ENCODE data around the gene ZRANB1.
A peak's percentile ranks its signal among the peaks of the same experiment; 100 is the strongest.

Gene ZRANB1

DNA sequence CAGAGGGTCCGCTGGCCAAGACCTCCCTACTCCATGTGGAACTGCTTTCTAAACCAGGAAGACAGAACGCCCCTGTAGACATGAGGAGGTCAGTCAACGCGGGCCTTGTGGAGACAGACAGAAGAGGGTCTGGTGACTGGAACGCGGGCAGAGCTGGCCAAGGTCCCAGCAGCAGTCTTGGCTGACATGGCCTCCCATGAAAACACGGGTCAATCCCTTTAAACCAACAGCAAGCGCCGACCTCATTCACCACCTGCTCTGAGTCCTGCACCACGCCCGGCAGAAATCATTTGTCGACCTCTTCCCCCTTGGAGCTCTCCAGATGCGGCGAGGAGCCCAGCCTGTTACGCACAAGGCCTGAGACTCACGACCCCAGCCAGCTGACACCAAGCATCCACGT is 78.5 kb downstream of the ZRANB1 start:
- no peak for DNase-seq (ENCODE audit: low spot score)

DNA sequence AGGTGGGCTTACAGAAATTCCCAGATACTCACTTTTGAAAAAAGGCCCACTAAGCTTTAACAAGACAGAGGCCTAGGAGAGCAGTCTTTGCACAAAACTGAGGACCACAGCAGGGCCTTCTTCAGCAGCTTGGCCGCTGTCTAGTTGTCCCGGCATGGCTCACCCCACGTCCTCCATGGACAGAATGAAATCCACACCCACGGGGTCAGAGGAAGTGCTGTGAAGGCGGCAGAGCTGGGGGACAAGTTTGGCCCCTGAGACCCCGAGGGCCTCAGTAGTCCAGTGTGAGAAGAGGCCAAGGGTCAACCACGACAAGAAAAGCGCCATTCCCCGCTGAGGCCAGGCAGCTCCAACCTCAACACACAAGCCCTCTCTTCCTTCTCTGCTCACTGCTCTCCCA is 78.9 kb downstream of the ZRANB1 start:
- no peak for DNase-seq (ENCODE audit: low spot score)

DNA sequence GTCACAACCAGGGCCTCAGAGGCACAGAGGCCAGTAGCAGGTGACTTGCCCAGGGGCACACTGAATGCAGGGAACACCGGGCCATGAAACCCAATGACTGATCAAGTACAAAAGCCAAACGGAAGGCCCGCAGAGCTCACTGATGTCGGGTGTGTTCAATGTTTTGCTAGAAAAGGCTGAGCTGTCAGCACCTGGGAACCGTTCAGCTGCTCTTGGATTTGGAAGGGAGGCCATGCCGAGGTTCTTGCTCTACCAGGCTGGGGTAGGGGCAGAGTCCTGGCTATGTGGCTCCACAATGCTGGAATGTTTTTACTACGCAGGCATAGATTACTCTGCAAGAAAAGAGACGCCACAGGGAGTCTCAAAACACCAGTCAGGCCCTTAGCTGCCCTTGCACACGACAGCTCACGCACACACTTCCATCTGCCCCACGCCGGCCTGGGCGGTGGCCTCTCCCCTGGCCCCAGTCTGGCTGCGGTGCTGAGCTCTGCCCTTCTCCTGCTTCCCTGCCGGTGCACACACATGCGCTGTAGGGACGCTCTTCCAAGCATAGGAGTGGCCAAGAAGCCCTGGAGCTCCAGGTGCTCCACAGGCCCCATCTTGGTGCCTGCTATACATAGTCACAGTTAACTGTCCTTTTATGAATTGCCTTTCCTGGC is 79.9 kb downstream of the ZRANB1 start:
- DNase-seq (ENCODE audit: low spot score) = no peak

DNA sequence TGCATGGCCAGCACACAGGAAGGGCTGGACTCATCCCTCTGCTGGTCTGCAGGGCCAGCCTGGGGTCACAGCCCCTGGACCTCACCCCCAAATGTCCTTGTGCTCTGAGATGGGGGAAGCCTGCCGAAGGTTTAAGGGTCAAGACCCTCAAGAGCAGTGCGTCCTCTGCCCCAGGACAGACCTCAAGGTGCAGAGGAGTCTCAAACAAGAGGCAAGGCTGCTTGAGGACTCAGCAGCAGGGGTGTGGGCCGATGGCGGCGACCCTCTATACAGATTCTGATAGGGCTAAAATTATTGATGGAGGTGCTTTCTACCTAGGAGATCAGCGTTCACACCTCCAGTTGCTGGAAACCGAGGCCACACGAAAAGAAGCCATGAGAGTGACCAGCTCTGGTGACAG is 80.7 kb downstream of the ZRANB1 start:
- DNase-seq (ENCODE audit: low spot score) = no peak

DNA sequence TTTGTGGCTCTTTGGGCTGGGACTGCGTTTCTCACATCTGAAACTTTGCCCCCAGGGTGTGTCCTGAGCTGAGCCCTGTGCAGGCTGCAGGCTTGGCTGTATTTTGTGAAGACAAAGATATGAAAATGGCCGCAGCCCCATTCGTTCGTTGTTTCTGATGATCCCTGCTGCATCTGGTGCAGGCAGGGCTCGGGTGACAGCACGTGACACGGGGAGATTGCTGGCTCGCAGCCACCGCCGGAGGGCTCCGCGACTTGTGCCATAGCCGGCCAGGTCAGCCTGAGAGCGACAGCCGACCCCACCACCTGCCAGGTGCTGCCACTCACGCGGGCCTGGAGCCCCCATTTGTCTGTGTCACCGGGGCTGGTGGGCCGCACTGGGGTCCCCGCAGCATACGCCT is 81.3 kb downstream of the ZRANB1 start:
- no peak for DNase-seq (ENCODE audit: low spot score)

DNA sequence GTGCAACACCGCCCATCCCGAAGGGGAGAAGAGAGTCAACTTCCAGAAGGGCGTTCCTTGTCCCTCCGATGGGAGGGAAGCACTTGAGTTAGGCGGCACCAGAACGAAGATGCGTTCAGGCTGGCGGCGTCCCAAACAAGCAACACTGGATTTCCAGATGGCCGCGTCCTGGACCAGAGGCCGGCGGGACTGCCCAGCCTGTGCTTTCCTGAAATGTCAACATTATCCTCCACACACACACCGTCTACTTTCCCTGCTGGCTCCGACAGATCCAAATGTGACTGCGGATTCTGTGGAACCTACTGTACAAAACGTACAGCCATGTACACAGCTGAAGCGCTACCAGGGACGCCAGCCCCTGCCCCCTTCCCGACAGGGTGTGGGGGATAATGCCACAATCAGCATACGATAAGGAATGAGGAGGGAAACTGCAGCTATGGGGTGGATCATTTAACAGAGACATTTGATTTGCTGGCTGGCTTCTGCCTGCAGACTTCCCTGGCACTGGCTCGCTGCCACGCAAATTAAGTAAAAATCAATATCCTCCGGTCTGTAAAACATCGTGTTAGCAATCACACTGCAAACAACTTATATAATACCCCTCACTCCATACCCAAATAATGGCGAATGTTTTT is 82.1 kb downstream of the ZRANB1 start:
- DNase-seq (ENCODE audit: low spot score) = peak; percentile 49

DNA sequence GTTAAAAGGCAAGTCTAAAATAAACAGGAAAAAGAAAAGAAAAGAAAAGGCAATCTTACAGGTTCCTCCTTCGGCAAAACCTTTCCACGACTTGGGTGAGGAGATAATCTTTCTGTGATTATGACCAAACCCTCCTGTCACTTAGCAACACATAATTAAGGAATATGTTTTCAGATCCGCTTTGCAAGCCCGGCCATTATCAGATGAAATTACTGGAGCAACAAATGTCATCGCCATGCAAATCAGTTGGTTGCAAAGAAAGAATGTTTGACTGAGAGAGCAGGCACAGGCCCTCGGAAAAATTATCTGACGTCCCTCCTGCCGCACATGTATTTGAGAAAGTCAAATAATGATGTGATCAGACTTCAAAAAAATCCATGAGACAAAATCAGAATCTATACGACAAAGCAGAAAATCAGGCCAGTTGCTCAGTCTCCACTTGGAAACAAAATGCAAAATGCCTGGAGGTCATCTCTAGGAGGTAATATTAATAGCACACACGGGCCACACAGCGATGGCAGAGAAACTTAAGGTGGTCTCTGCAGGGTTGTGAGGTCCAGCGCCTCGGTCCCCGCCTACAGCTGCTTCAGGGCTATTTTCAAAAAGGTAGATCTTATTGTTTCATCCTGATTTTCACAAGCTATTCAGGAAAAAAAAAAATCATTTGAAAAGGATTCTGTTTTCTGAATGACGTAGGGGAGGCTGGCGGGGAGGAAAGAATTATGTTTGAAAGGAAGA is 82.7 kb downstream of the ZRANB1 start:
- no peak for DNase-seq (ENCODE audit: low spot score)

DNA sequence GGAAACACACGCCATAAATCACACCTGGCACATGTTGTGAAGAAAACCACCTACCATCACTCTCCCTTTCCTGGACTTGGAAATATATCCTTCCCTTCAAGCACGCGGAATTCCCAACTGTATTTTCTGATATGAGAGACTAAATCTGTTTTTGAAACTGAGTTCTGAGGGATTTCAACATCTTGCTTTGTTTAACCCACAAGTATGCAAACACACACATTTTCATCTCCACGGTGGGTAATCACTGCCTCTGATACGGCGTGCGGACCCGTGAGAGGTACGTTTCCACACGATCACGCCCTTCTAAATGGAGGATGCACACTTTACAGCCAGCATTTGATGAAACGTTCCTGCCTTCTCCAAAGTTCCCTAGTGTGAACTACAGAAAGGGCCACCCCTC is 83.4 kb downstream of the ZRANB1 start:
- DNase-seq (ENCODE audit: low spot score) = no peak

DNA sequence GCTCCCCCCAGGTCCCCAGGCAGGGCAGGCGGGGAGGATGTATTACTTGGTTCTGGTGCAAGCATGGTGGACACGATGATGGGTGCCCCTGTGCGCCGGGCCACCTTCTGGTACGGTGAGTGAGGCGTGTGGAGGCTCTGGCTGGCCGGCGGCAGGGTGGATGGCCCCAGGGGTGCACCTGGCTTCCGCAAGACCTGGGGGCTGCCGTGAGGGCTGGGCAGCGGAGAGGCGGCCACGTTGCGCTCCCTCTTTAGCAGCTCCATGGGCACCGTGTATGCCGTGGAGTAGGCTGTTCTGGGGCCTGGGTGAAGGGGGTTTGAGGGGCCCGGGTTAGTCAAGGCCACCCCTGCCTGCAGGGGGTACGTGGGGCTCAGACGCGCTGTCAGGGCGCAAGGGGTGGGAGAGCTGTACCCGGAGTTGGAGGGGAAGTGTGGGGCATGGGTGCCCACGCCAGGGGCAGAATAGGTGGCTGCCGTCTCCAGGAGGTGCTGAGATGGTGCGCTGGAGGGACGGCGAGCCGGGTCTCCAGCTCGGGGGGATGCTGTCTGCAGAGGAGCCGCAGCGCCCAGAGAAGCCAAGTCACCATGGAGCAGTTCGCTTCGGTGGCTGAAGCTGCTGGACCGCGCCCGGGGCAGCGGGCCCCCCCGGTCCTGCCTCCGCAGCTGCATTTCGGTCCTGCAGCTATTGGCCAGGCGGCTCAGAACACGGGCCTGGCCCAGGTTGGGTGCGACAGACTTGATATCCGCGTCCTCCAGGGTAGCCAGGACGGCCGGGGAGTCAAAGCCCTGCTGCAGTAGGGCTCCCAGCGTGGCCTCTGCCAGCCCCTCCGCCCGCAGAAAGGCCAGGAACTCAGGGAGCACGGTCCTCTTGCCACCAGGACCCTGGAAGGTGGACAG is 84.4 kb downstream of the ZRANB1 start:
- no peak for DNase-seq (ENCODE audit: low spot score)

DNA sequence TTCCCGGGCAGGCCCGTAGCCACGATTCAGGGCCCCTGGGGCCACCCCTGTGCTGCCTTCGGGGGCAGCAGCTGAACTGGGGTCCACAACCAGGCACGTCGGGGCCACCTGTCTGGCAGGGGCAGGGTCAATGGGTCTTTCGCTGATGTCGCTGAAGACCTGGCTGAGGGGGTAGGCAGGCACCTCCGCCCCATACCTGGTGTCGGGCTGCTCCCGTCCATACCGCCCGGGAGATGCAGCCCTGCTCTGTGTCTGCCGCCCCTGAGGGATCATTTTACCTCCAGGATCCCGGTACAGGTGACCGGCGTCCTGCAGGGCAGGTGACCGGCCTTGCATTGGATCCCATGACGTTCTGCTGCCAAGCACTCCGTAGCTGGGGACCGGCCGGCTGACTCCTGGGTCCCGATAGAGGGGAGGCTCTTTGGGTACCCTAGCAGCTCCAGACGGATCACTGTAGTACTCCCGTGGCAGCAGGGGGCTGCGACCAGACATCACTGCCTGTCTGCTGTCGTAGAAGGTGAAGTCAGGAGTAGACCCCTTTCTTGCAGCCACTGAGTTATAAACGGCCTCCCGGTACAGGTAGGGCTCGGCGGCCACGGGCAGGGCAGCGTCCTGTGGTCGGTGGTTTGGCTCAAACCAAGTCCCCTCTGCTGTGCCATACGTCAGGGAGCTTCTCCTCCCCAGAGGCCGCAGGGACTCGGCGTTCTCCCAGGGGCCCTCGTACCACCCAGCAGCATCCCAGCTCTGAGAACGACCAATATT is 85.2 kb downstream of the ZRANB1 start:
- DNase-seq (ENCODE audit: low spot score) = no peak

DNA sequence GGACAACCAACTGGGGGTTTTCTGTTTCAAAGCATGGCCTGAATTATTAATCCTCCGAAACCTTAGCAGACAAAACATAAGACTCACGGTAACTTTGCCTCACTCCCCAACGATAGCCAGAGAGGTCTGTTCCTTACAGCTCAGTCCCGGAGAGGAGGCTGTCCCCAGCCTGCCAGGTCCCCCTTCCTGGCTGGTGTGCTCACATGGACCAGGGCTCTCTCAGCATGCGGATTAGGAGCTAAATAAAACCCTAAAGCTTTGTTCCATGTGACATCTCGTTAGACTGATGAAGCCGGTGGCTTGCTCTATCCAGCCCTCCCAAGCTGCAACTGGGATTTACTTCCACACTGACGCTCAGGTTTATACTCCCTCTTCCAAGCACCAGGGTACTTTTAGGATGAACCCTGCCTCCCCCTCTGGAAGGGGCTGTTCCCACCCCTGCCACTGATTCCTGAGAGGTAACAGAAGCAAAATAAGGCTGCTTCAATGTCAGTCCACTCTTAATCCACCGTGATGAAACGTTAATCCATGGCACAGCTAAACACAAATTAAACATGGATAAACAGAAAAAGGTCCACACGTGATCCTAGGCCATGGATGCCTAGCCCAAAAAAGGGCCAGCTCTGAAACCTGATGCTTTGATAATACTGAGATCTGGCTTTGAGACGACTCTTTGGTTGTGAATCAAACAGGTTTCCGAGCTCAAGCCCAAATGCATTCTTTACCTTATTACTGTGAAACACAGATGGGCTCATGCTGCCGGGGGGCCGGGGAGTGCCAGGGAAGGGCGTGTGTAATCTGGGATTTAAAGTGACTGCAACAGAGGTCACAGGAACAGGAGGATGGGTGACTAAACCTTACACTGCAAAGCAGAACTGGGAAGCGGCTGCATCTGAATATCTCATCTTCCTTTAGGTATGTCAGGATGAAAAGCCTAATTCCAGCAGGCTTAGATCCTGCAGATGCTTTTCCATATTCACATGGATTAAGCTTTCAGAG is 86.2 kb downstream of the ZRANB1 start:
- peak; percentile 67 for DNase-seq (ENCODE audit: low spot score)

DNA sequence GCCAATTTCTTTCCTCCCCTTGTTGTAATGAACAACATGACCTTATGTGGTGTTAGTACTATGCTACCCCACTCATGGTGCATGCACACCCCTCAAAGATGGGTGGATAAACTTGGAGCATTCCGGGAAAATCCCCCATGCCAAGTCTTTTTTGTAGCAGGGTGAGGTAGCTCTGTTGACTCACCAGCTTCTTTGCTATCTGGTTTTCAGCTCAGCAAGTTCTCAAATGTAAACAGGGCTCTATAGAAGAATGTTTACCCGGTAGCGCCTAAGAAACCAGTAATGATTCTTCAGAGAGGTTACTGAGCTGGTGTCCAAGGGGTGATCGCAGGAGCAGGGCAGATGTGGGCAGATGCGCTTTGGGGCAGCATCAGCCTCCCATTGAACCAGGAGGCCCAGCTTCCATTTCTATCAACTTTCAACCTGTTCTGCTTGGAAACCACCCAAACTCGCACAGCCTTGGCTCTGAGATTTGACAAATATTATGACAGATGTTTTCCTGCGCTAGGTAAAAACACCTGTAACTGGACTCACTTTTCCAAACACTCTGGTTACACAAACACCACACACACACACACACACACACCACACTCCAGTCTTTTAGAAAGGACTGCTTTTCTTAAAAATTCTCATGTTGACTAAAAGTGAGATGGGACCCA is 87.8 kb downstream of the ZRANB1 start:
- DNase-seq (ENCODE audit: low spot score) = no peak

DNA sequence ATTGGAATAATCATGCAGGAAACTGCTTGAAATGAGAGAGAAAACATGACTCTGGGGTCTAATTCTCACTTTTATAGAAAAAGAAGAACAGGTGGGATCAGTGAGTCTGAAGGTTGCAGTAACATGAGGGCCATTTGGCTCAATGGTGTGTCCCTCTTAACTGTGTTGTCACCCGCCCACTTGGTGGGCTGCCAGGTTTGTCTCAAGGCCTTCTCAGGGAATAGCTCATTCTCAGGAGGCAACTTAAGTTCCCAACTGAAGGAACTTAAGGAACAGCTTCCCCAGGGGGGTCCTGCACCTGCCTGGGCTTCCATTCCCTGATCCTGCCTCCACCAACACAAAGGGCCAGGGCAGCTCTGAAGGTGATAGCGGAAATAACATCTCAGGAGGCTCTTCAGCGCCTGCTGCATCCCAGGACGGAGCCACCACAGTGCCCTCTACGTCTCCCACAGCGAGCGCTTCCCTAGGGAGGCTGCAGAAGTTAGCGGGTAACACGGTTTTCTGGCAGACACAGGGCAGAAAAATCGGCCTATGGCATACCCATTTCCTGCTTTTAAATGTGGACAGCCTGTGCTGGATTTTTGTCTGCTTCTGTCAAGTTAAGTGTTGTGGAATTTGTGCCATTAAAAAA is 88.8 kb downstream of the ZRANB1 start:
- no peak for DNase-seq (ENCODE audit: low spot score)

DNA sequence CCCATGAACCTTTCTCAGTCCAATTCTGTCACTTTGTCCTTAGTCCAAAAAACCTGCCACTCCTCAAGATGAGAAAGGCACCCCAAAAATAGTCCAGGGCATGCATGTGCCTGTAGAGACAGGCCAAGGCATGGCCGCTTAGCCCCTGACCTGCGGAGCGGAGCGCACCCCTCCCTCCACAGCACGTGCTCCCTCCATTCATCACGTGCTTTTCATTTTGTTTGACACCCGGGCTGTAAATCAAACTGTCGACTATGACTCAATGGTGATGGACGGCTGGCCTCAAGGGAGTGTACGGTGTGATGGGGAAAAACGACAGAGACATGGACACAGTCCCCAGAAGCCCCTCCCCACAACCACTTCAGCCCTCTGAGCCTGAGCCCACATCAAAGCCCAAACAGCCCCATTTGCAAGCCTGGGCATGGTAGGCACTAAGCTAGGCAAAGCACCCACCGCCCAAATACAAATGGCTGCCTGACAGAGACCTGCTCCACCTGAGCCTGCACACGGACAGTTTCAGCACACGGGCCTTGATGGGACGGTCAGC is 90.6 kb downstream of the ZRANB1 start:
- DNase-seq (ENCODE audit: low spot score) = no peak

DNA sequence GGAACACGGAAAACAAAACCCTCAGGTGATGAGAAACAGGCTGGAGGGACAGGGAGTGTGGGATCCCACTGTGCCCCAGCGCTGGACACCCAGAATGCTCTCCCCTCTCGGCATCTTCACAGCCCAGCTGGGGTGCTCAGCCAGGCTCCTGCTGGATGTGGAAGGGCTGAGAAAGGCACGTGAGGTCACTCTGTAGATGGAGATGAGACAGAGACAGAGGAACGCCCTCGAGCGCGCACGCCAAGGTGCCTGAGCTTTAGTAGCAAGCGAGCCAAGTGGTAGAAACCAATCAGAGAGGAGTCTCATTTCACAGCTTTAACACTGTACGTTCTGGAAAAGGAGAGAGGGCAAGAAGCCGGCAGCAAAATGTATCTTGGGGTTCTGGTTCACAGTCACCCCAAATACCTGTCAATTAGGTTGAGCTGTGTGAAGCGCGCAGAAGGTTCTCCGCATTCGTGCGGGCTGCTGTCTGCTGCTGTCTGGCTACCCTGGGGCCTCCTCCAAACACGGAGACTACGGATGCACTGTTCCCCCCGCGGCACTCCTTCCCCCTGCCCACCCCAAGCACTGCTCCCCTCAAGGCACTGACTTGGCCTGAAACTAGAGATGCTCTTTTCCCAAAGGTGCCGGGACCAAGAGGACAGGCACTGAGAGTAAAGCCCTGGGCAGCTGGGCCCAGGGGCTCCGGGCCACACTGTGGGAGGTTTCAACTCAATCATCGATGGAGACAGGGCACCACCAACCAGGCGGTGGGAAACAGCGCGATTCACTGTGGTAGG is 91.4 kb downstream of the ZRANB1 start:
- DNase-seq (ENCODE audit: low spot score) = no peak

DNA sequence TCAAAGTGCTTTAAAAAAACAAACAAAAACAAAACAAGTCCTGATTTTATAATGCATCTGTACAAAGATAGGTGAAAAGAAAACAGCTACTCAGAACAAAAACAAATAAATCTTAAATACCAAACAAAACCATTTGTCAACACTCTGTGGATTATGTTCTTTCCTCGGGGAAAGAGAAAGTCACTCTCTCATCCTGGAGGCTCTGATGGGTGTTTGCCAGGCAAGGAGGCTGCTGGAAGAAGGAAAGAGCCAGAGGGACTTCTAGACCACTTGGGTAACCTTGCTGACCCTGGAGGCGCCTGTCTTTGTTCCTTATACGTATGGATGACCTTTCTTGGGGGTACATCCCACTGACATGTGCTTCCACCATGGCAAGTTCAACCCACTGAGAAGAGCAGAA is 92.8 kb downstream of the ZRANB1 start:
- no peak for DNase-seq (ENCODE audit: low spot score)

DNA sequence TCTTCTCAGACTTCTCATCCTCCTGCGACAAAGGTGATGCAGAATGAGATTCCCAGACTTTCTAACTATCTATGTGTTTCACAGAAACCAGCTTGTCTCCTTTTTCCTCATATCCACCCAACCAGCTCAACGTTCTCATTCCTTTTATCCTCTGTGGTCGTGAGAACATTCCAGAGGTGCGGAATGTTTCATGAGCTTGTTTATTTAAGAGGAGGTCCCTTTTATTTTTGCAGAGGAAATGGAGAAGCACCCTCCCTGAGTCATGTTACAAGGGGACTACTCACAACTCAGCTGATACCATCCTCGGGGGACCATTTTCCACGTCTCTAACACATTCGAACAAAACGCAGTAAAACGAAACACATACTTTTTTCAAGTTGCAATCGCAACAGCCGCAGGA is 93.2 kb downstream of the ZRANB1 start:
- peak; percentile 48 for DNase-seq (ENCODE audit: low spot score)

DNA sequence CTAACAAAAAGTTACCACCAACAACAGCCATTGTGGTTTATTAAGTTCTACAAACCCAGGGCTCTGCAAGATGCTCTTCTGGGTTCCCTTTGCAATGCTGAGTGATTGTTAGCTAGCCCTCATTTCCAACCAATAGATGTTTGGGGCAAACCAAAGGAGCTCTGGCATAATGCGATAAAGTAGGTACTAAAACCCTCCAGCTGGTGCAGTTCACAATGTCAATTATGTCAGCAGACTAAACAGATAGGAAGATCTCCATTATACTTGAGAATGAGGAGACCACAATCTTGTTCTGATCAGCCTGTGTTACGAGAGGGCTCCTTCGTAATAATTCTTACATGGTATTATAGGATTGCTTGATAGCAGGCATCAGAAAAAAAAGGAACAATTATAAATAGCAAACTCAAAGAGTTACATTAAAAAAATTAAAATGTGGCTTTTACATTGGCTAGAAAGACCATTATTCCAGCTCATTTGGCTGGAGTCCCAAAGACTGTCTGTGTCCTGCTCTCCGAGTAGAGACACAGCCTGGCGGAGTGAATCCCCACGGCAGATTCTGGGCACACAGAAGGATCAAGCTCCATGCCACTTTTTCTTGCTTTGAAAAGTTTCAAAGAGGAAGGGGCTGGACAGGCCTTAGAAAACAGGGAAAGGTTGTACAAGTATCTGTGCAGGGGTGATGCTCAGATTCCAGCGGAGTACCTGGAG is 93.8 kb downstream of the ZRANB1 start:
- DNase-seq (ENCODE audit: low spot score) = no peak

Measured in AG20443 (cell line).